Measurements from ENCODE around the gene DLX2. TPM values are rescaled to one million over a fixed set of nuclear protein-coding genes. Genes with fewer than 3 reads are reported as not detected.
A peak's percentile ranks its signal among the peaks of the same experiment; 100 is the strongest.

DLX2 gene
- total RNA-seq, 1 experiment from 2014 or later, result 4.4 TPM

- Histone ChIP-seq H3K27me3 (ENCODE audit: control insufficient read depth, insufficient read depth, low read length) (no peaks in the 10 kb centered on the region), H3K27ac (ENCODE audit: low read length) (peak overlapping the region; percentile 82; the same call in 1 of the 2 replicates), H3K36me3 (ENCODE audit: control insufficient read depth, insufficient read depth, low read length) (no peaks in the 10 kb centered on the region; the same call in 1 of the 2 replicates), H3K4me1 (ENCODE audit: control insufficient read depth, insufficient read depth, low read length) (peaks cover 38% of the 10 kb centered on the region), H3K9me3 (ENCODE audit: control insufficient read depth, insufficient read depth, low read depth, low read length) (no peaks in the 10 kb centered on the region), H3K4me3 (ENCODE audit: low read depth in 2 of 2, low read length in 2 of 2) (peak overlapping the region in 1 of 2 experiments; percentile 64; a peak in 1 of 4 replicates)
- DNase-seq (ENCODE audit: low read depth, low spot score) (no peak), ATAC-seq (no peak)
- ChIA-PET CTCF (no interaction called here), POLR2A (no interaction called here)
- TF ChIP-seq, protein P1, sequence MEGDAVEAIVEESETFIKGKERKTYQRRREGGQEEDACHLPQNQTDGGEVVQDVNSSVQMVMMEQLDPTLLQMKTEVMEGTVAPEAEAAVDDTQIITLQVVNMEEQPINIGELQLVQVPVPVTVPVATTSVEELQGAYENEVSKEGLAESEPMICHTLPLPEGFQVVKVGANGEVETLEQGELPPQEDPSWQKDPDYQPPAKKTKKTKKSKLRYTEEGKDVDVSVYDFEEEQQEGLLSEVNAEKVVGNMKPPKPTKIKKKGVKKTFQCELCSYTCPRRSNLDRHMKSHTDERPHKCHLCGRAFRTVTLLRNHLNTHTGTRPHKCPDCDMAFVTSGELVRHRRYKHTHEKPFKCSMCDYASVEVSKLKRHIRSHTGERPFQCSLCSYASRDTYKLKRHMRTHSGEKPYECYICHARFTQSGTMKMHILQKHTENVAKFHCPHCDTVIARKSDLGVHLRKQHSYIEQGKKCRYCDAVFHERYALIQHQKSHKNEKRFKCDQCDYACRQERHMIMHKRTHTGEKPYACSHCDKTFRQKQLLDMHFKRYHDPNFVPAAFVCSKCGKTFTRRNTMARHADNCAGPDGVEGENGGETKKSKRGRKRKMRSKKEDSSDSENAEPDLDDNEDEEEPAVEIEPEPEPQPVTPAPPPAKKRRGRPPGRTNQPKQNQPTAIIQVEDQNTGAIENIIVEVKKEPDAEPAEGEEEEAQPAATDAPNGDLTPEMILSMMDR (IDR thresholded peaks at IDR 0.05), result no peak
- TF ChIP-seq SIN3A (IDR thresholded peaks at IDR 0.05; ENCODE audit: borderline replicate concordance, insufficient read depth, low read depth, low read length) (no peak), POLR2AphosphoS5 (IDR thresholded peaks at IDR 0.05; ENCODE audit: low read depth, low read length) (no peak), TCF7L2 (IDR thresholded peaks at IDR 0.05; ENCODE audit: low read depth, low read length) (no peak)
- TF ChIP-seq, protein P2, sequence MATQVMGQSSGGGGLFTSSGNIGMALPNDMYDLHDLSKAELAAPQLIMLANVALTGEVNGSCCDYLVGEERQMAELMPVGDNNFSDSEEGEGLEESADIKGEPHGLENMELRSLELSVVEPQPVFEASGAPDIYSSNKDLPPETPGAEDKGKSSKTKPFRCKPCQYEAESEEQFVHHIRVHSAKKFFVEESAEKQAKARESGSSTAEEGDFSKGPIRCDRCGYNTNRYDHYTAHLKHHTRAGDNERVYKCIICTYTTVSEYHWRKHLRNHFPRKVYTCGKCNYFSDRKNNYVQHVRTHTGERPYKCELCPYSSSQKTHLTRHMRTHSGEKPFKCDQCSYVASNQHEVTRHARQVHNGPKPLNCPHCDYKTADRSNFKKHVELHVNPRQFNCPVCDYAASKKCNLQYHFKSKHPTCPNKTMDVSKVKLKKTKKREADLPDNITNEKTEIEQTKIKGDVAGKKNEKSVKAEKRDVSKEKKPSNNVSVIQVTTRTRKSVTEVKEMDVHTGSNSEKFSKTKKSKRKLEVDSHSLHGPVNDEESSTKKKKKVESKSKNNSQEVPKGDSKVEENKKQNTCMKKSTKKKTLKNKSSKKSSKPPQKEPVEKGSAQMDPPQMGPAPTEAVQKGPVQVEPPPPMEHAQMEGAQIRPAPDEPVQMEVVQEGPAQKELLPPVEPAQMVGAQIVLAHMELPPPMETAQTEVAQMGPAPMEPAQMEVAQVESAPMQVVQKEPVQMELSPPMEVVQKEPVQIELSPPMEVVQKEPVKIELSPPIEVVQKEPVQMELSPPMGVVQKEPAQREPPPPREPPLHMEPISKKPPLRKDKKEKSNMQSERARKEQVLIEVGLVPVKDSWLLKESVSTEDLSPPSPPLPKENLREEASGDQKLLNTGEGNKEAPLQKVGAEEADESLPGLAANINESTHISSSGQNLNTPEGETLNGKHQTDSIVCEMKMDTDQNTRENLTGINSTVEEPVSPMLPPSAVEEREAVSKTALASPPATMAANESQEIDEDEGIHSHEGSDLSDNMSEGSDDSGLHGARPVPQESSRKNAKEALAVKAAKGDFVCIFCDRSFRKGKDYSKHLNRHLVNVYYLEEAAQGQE (IDR thresholded peaks at IDR 0.05; ENCODE audit: insufficient read depth in 1 of 2, low read depth in 2 of 2, low read length in 1 of 2), result no peak
- in situ Hi-C loops (cut with HindIII; ENCODE audit: low pct_unique_long_range_greater_than_20kb, low sequenced_read_pairs) (no loop called here), intact Hi-C loops (cut with micrococcal nuclease; ENCODE audit: unreplicated experiment) (loop anchor here (5.0 to 10.0 kb wide), 3 partner anchors 106 to 528 kb away; partner anchors contain the start of genes HAT1 and METAP1D)
- no TSS peak for BruUV-seq (replicated peaks)
Measured at GRCh38 chr2:172100080-172100934, 2.4 kb downstream of the DLX2 start.

DNA sequence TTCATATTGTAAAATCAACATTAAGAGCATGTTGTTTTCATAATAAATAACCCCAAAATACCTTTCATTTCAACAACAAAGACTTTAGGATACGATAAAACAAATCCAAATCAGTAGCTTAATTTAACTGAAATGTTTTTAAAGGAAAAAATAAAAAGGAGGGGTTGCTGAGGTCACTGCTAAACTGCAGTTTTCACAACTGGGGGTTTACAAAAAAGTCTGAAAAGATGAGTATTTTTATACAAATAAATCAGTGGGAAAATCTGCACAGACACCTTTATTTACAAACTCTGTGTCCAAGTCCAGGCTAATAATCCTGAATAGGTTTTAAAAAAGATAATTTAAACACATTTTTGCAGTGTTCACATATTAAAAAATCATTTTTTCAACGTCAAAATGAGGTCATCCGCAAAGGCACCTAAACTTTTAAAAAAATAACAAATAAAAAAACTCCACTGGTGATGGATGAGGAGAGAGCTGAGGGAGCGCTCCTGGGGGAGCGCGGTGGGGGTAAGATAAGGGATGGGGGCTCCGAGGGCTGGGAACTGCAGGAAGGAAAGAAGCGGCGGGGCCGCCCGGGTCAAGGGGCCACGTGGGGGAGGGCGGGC lies 3.1 kb downstream of the DLX2 start:
- POLR2A ChIA-PET, result interaction anchor here (0.5 to 0.6 kb wide), 2 partner anchors 29 to 81 kb away, joined by 8 to 10 read pairs; no protein-coding TSS in a partner anchor
- in situ Hi-C loops (cut with HindIII; ENCODE audit: low pct_unique_long_range_greater_than_20kb, low sequenced_read_pairs) (no loop called here), intact Hi-C loops (cut with micrococcal nuclease; ENCODE audit: unreplicated experiment) (loop anchor here (5.0 to 10.0 kb wide), 3 partner anchors 105 to 527 kb away; partner anchors contain the start of genes HAT1 and METAP1D)
- CTCF ChIA-PET, result interaction anchor here (0.6 kb wide), 1 partner anchor 18 kb away, joined by 8 read pairs; no protein-coding TSS in a partner anchor
- Histone ChIP-seq H3K9me3 (ENCODE audit: control insufficient read depth, insufficient read depth, low read depth, low read length) (no peaks in the 10 kb centered on the region), H3K27me3 (ENCODE audit: control insufficient read depth, insufficient read depth, low read length) (no peaks in the 10 kb centered on the region), H3K4me1 (ENCODE audit: control insufficient read depth, insufficient read depth, low read length) (peaks cover 38% of the 10 kb centered on the region), H3K4me3 (ENCODE audit: low read depth in 2 of 2, low read length in 2 of 2) (peak overlapping the region; percentile 34 to 56), H3K36me3 (ENCODE audit: control insufficient read depth, insufficient read depth, low read length) (no peaks in the 10 kb centered on the region; the same call in 1 of the 2 replicates), H3K27ac (ENCODE audit: low read length) (peak overlapping the region; percentile 82)
- DNase-seq (ENCODE audit: low read depth, low spot score), result no peak
- TF ChIP-seq, protein P2 (IDR thresholded peaks at IDR 0.05; ENCODE audit: insufficient read depth in 1 of 2, low read depth in 2 of 2, low read length in 1 of 2), result no peak
- TF ChIP-seq, protein P1 (IDR thresholded peaks at IDR 0.05), result no peak
- no peak for TF ChIP-seq POLR2AphosphoS5 (IDR thresholded peaks at IDR 0.05; ENCODE audit: low read depth, low read length)
- TF ChIP-seq SIN3A (IDR thresholded peaks at IDR 0.05; ENCODE audit: borderline replicate concordance, insufficient read depth, low read depth, low read length), result no peak
- TF ChIP-seq TCF7L2 (IDR thresholded peaks at IDR 0.05; ENCODE audit: low read depth, low read length), result no peak
- BruUV-seq (replicated peaks), result no TSS peak
- ATAC-seq, result no peak
